Pancreas (tissue), 10 donors: ENCODE data around the gene APP. TPM values are rescaled to one million over a fixed set of nuclear protein-coding genes. Genes with fewer than 3 reads are reported as not detected.
"Not testable (repeated sequence)": the region's sequence is repeated elsewhere in the genome, so short reads cannot be mapped to it uniquely, and the experiment has no call there.

ENCODE experiments used
- ATAC-seq, 4 donors: fragments of 200-7000 bp; cut with Tn5 transposase; one replicate each; pipeline versions ENCODE4 v1.8.0 to v1.9.1; 2020; ENCODE audit warnings: mild to moderate bottlenecking in 4 of 4, moderate library complexity in 4 of 4
- DNase-seq, 6 donors: peaks; one replicate each; pipeline ENCODE4 v3.0.0-alpha.2; 2020
- FAIRE-seq: peaks from 2 replicates; lab custom pipeline; 2012; peaks lifted over from hg19 to GRCh38; lab: Jason Lieb, UNC
- H3K27ac ChIP-seq, 4 donors: fragments of 200-600 bp; sonication (generic); 1 replicate in 3 of 4; 2 replicates in 1 of 4; pipeline versions ENCODE4 v1.5.0 to v1.8.0; 2020
- H3K27me3 ChIP-seq, 4 donors: fragments of 200-600 bp; one replicate each; pipeline ENCODE4 v1.8.0; 2021
- H3K36me3 ChIP-seq, 3 donors: fragments of 200-600 bp; sonication (generic) in 1 of 3; one replicate each; pipeline versions ENCODE4 v1.5.0 to v1.8.0; 2020 to 2021
- H3K4me1 ChIP-seq, 3 donors: fragments of 200-600 bp; one replicate each; pipeline ENCODE4 v1.8.0; 2021
- H3K4me3 ChIP-seq, 4 donors: fragments of 200-600 bp; sonication (generic) in 2 of 4; one replicate each; pipeline versions ENCODE4 v1.5.0 to v1.8.0; 2020 to 2021
- H3K9me3 ChIP-seq, 4 donors: fragments of 200-600 bp; one replicate each; pipeline ENCODE4 v1.8.0; 2021
- CTCF ChIP-seq, 4 donors: fragments of 200-600 bp; sonication (generic) in 3 of 4; IDR thresholded peaks; one replicate each; pipeline versions ENCODE4 v1.5.0 to v1.8.0; 2021; ENCODE audit warnings: antibody characterized with exemption in 4 of 4
- WGBS, 2 donors: extraction: QIAGEN DNeasy Blood & Tissue Kit; methylation state at CpG; one replicate each; pipeline ENCODE4 v1.1.7; 2013; 5-methylcytosine and 5-hydroxymethylcytosine counted together
- intact Hi-C, 3 donors: fragments of 100-400 bp; cut with DNase I; formaldehyde crosslinking; loops; one replicate each; pipeline versions ENCODE4 v1.11.1 to v1.14.2; 2022
- polyA plus RNA-seq, 2 donors: library from polyadenylated mRNA; stranded (reverse); fragments of 200-250 nt; gene quantifications; one replicate each; pipeline ENCODE4 v1.2.3, GENCODE V29; 2013
- total RNA-seq, 6 donors: library from RNA; stranded (reverse); fragmentation: NEBNext Ultra II Directional in 4 of 6; extraction: Animal tissue kit (Norgen Biotek cat#: 25700) in 4 of 6; gene quantifications; one replicate each; pipeline versions ENCODE4 v1.2.1 to v1.2.4, GENCODE V29; 2021 to 2023
- donor health status: healthy with polysubstance abuse.
- donor health status: DM: no; HTN: no; CAD: no; lungs with moderate emphysema.
- donor health status: DM: no; HTN: no; CAD: no.
- donor health status: control.
- donor health status: control.
- donor health status: Bipolar disorder and iron deficiency.
- donor health status: DM: yes; HTN: yes; CAD: no.
- donor health status: DM: no; HTN: no; CAD: no.
- donor health status: DM: no; HTN: no; CAD: no.
- donor health status: DM: yes; HTN: yes; CAD: no.

The APP gene
- total and polyA plus RNA-seq, 8 donors: 50.7 to 372 (median 165) TPM

GRCh38 chr21:26027696-26028095 is 142.9 kb downstream of the APP start:
- FAIRE-seq (no peak), ATAC-seq (no peak), DNase-seq (no peak)
- no peak overlapping the region for H3K4me3 ChIP-seq
- WGBS, 2 donors: 96 to 98% methylated on average over 8 of the region's 8 CpGs
- H3K27me3 ChIP-seq: no peaks in the 10 kb centered on the region
- intact Hi-C loops: no loop called here
- H3K9me3 ChIP-seq: no peaks in the 10 kb centered on the region
- TF ChIP-seq CTCF (IDR thresholded peaks at IDR 0.05): no peak
- H3K4me1 ChIP-seq: peaks cover 0 to 11% (median 0%) of the 10 kb centered on the region in 3 donors
- no peak overlapping the region for H3K27ac ChIP-seq
- H3K36me3 ChIP-seq: no peaks in the 10 kb centered on the region

DNA sequence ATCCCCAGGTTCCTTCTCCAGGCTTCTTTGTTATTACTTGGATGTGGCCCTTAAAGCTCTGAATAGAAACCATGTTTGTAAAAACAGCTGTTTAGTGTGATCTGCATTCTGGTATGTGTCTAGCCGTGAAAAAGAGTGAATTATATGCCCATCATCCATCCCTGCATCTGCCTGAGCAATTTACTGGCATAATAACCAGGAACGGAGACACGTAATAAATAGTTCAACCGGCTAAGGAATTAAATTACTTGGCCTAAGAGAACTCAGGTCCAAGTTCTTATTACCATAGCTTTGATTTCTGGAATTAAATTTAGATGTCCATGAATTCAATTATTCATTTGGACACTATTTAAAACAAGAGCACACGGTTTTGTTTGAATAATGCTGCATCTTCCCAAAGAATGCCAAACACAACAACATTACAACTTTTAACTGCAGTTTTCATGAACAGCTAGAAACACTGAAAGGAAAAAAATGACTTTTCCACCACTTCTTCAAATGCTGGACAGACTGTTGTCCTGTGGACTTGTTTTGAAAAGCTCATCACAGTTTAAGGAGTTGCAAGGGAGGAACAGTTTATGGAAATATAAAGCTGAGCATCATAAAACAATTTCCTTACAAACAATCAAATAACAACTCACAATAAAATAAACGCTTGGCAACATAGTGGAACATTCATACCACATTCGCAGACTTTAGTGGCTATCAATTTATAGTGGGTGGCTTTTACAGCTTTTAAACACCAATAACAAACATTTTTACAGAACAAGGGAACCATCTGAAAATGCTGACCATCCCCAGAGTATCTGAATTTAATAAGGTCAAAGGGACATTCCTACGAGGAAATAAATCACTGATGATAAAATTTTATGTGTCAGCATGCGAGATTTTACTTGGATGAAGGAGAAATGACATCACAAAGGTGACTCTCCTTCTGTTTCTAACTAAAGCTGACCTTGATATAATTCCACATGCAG is 144.7 kb downstream of the APP start:
- no peak overlapping the region for H3K27ac ChIP-seq
- no peak for FAIRE-seq
- no peaks in the 10 kb centered on the region for H3K36me3 ChIP-seq
- WGBS, 2 donors: 57 to 63% methylated on average over 9 of the region's 9 CpGs
- no peak for ATAC-seq
- H3K27me3 ChIP-seq: no peaks in the 10 kb centered on the region
- no peaks in the 10 kb centered on the region for H3K9me3 ChIP-seq
- DNase-seq: no peak
- no peak overlapping the region for H3K4me3 ChIP-seq
- TF ChIP-seq CTCF (IDR thresholded peaks at IDR 0.05): no peak
- intact Hi-C loops: no loop called here
- peaks cover 0 to 11% (median 0%) of the 10 kb centered on the region in 3 donors for H3K4me1 ChIP-seq

- ATAC-seq, intact Hi-C loops, H3K4me3 ChIP-seq, DNase-seq, H3K36me3 ChIP-seq, H3K9me3 ChIP-seq, FAIRE-seq, H3K27ac ChIP-seq, H3K27me3 ChIP-seq: not testable (repeated sequence)
- WGBS, 2 donors: 99 to 100% methylated on average over 4 of the region's 4 CpGs
- peaks cover 0 to 11% (median 0%) of the 10 kb centered on the region in 3 donors for H3K4me1 ChIP-seq
Observed at GRCh38 chr21:26023406-26023805, 147.2 kb downstream of the APP start.

DNA sequence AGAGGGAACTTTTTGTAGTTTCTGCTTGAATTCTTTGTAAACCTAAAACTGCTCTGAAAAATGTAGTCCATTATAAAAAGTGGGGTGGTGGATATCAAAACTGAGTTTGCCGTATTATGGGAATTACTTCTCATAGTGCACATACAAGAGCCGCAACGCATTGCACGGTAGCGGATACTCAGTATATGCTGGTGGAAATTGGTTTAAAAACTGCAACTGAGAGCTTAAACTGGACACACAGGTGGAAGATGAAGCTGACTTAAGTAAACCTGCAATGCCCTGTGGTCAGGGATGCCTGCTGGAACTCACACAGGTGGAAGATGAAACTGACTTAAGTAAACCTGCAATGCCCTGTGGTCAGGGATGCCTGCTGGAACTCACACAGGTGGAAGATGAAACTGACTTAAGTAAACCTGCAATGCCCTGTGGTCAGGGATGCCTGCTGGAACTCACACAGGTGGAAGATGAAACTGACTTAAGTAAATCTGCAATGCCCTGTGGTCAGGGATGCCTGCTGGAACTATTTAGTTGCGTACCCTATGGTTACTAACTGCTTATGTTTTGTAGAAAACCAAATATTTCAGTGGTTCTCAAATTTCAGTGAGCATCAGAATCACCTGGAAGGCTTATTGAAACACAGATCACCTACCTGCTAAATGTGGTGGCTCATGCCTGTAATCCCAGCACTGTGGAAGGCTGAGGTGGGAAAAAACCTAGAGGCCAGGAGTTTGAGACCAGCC is 147.8 kb downstream of the APP start:
- H3K4me1 ChIP-seq: peaks cover 0 to 11% (median 0%) of the 10 kb centered on the region in 3 donors
- FAIRE-seq, H3K27ac ChIP-seq, H3K4me3 ChIP-seq, H3K27me3 ChIP-seq, H3K9me3 ChIP-seq, DNase-seq, ATAC-seq, H3K36me3 ChIP-seq, intact Hi-C loops: not testable (repeated sequence)
- 97 to 99% methylated on average over 6 of the region's 6 CpGs for WGBS, 2 donors

- 39 to 45% methylated on average over 1 of the region's 1 CpG for WGBS, 2 donors
- no peak for ATAC-seq
- intact Hi-C loops: no loop called here
Observed at GRCh38 chr21:26020510-26020909, 150.1 kb downstream of the APP start.

More at GRCh38 chr21:26020510-26020909, 150.1 kb downstream of the APP start:
- Histone ChIP-seq H3K36me3 (no peaks in the 10 kb centered on the region), H3K4me3 (no peak overlapping the region), H3K27me3 (no peaks in the 10 kb centered on the region), H3K27ac (no peak overlapping the region), H3K4me1 (peaks cover 0 to 1% (median 0%) of the 10 kb centered on the region in 3 donors), H3K9me3 (no peaks in the 10 kb centered on the region)
- DNase-seq (no peak), FAIRE-seq (no peak)
- no peak for TF ChIP-seq CTCF (IDR thresholded peaks at IDR 0.05)
